HG03439 (cell line): ENCODE data around the gene TRPC6.

ENCODE experiments used
- ATAC-seq: cut with Tn5 transposase; IDR thresholded peaks from one replicate; pipeline ENCODE4 v1.9.1; 2021; ENCODE audit warnings: mild to moderate bottlenecking, moderate library complexity; ENCODE audit not compliant: unreplicated experiment

Gene TRPC6

GRCh38 chr11:101583251-101584128 lies at the start of gene TRPC6:
TRPC6 (minus strand) TSS chr11:101584007; CDS start chr11:101583503, 504 bp downstream.
- ATAC-seq, result no peak

DNA sequence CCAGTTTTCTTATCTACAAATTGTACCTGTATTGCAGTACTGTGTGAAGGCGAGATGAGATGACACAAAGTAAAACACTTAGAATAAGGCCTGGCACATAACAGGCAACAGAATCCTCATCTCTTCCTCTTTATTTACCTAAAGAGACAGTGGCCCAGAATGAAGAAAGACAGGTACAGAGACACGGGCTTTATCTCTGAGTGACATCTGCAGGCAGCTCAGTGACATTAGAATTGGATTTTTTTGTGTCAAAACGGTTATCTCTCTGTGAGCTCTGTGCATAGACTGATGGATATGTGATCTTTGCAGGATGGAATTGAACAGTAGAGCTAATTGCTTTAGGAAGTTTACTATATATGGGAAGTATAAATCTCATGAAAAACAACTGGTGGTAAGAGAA lies 36.2 kb upstream of the TRPC6 start:
- ATAC-seq, result no peak

- no peak for ATAC-seq
Measured at GRCh38 chr11:101618709-101619108, 34.9 kb upstream of the TRPC6 start.

DNA sequence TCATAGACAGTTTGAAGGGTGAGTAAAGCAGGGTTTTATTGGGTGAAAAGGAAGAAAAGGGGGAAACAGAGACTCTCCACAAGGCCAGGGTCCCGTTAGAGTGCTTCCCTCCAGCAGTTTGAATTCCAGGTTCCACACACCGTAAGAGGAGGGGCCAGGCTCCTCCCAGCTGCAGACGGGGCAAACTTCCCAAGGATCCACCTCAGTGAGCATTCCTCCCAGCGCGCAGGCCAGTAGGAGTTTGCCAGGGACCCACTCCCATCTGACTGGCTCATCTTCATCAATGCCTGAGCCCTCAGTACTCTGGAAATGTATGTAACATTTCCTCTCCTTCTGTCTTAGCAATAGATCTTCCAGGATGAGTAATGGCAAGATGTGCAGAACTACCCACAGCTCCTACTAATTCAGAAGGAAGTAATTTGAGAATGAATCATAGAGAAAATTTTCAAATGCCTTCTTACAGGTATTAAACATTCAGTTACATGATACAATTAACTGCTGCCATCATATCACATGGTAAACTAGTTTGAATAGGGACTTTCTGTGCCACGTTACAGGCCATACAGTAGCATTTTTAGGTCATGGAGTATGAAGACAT lies 34.0 kb upstream of the TRPC6 start:
- no peak for ATAC-seq

DNA sequence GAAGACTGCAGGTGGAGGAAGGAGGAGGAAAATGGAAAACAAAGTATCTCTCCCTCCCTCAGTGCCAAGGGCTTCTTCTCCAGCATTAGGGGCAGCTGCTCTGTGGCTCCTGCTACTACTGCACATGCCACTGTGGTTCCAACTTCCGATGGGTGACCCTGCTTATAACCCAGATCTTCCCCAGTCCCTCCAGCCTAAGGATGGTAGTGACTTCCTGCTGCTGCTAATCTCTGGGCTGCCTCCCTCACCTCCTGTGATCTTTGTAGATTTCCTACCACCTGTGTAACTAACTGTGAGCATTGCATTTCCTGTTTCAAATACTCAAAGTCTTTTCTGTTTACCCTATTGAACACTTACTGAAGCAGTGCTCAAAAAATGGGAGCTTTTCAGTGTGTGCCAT lies 28.7 kb upstream of the TRPC6 start:
- ATAC-seq, result no peak

GRCh38 chr11:101600924-101601323 lies 17.1 kb upstream of the TRPC6 start:
- no peak for ATAC-seq

GRCh38 chr11:101586965-101587364 lies 3.2 kb upstream of the TRPC6 start:
- no peak for ATAC-seq

GRCh38 chr11:101584655-101585054 lies 848 bp upstream of the TRPC6 start:
- ATAC-seq, result no peak

- ATAC-seq, result no peak
Measured at GRCh38 chr11:101584129-101584515, 315 bp upstream of the TRPC6 start.

DNA sequence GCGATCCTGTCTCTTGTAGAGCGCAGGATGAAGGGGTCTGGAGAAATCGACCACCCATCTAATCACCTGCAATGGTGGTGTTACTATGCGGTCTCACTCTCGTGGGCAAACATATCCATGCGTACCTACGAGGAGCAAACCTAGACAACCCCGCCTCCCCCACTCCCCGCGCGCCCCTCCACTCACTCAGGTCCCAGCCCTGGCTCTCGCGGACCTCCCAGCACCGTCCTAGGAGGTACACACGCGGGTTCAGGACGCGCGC lies 887 bp downstream of the TRPC6 start:
- no peak for ATAC-seq

- ATAC-seq, result no peak
Measured at GRCh38 chr11:101582236-101582988, 1.4 kb downstream of the TRPC6 start.

- no peak for ATAC-seq
Measured at GRCh38 chr11:101577461-101577860, 6.3 kb downstream of the TRPC6 start.

DNA sequence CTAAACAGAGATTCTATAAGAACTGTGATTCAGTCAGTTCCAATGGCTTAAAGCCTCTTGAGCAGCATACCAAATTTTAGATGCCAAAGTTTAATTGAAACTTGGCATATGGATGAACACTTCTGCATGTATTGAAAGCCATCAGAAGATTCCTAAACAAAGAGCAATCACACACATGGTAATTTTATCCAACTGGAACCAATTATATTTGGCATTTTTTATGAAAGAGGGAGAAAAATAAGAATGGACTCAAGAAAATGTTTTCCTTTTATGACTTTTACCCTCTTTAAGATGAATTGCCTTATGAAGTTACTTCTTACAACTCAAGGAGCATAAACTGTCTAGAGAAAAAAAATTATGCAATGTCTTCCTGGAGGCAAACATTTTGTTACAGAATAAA lies 7.4 kb downstream of the TRPC6 start:
- no peak for ATAC-seq

DNA sequence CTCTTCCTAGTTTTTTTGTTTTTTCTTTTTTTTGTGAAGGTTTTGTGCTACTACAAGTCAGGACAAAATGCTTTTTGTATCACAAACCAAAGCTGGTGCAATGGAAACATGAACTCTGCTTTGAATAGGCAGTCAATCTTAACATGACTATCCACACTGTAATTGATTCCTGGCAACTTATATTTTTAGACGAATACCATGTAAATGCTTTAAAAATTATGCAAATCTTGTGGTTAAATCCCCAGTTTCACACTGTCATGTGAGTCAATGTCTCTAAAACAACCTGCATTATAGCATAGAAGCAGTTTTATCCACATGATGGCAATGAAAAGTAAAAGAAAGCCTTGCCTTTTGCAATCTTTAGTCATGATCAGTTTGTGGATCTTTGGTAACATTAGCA lies 8.9 kb downstream of the TRPC6 start:
- ATAC-seq, result no peak

GRCh38 chr11:101567071-101567470 lies 16.7 kb downstream of the TRPC6 start:
- no peak for ATAC-seq

GRCh38 chr11:101566626-101567025 lies 17.2 kb downstream of the TRPC6 start:
- no peak for ATAC-seq

- no peak for ATAC-seq
Measured at GRCh38 chr11:101563166-101563565, 20.6 kb downstream of the TRPC6 start.

GRCh38 chr11:101555366-101555765 lies 28.4 kb downstream of the TRPC6 start:
- no peak for ATAC-seq

- ATAC-seq, result peak; percentile 94
Measured at GRCh38 chr11:101553891-101554292, 29.9 kb downstream of the TRPC6 start.

- ATAC-seq, result no peak
Measured at GRCh38 chr11:101552888-101553287, 30.9 kb downstream of the TRPC6 start.

- ATAC-seq, result no peak
Measured at GRCh38 chr11:101528541-101528940, 55.3 kb downstream of the TRPC6 start.

GRCh38 chr11:101523634-101524260 lies 60.1 kb downstream of the TRPC6 start:
- no peak for ATAC-seq
